ENCODE measurements around the gene NOL4L.

DNA sequence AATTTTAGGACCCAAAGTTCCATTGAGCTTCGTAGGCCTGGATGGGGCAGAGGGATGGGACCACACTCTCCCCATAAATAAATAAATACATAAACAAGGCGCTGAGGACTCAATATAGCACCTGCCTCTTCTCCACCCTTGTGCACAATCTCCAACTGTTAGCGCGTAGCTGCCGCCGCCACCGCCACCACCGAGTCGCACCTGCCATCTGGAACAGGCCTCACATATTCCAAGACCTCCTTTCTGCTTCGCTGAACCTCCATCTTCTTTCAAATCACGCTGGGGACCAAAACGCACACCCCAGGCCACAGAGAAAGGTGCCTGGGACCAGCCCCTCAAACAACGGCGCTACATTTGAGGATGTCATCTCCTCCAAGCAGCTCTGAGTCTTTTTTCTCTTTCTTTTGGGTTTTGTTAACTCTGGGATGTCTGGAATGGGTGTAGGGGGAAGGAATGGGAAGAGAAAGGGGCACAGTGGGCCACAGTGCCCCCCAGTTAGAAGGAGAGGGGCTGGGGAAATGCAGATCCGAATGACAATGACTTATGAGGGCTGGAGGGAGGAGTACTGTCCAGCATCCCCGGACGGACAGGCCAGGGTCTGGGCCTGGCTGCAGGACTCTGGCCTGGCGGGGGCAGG is 49.7 kb downstream of the NOL4L start:
- TF ChIP-seq EZH2 (IDR thresholded peaks at IDR 0.05), result no peak
- TF ChIP-seq, protein P1, sequence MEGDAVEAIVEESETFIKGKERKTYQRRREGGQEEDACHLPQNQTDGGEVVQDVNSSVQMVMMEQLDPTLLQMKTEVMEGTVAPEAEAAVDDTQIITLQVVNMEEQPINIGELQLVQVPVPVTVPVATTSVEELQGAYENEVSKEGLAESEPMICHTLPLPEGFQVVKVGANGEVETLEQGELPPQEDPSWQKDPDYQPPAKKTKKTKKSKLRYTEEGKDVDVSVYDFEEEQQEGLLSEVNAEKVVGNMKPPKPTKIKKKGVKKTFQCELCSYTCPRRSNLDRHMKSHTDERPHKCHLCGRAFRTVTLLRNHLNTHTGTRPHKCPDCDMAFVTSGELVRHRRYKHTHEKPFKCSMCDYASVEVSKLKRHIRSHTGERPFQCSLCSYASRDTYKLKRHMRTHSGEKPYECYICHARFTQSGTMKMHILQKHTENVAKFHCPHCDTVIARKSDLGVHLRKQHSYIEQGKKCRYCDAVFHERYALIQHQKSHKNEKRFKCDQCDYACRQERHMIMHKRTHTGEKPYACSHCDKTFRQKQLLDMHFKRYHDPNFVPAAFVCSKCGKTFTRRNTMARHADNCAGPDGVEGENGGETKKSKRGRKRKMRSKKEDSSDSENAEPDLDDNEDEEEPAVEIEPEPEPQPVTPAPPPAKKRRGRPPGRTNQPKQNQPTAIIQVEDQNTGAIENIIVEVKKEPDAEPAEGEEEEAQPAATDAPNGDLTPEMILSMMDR (IDR thresholded peaks at IDR 0.05), result no peak

All from neural progenitor cell (in vitro differentiated cells).